ENCODE measurements around the gene HDAC4.

DNA sequence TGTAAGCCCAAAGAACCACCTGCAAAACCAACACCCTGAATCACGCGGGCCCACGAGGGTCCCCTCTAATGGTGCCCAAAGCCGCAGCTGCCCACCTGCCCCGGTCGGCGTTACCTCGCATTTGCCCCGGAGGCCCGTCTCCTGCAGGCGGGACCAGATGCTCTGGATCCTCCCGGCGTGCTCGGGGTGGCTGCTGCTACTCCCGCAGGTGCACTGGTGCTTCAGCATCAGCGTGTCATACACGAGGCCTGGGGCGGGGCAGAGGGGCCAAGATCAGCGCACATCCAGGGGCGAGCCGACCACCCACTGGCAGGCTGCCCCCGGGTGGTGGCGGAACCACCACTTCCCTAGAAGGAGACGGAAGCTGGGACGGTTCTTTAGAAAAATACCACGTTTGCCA lies 292.9 kb downstream of the HDAC4 start:
- TF ChIP-seq, protein P1, sequence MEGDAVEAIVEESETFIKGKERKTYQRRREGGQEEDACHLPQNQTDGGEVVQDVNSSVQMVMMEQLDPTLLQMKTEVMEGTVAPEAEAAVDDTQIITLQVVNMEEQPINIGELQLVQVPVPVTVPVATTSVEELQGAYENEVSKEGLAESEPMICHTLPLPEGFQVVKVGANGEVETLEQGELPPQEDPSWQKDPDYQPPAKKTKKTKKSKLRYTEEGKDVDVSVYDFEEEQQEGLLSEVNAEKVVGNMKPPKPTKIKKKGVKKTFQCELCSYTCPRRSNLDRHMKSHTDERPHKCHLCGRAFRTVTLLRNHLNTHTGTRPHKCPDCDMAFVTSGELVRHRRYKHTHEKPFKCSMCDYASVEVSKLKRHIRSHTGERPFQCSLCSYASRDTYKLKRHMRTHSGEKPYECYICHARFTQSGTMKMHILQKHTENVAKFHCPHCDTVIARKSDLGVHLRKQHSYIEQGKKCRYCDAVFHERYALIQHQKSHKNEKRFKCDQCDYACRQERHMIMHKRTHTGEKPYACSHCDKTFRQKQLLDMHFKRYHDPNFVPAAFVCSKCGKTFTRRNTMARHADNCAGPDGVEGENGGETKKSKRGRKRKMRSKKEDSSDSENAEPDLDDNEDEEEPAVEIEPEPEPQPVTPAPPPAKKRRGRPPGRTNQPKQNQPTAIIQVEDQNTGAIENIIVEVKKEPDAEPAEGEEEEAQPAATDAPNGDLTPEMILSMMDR (IDR thresholded peaks at IDR 0.05), result no peak
- no peak for TF ChIP-seq ZFX (IDR thresholded peaks at IDR 0.05; ENCODE audit: borderline replicate concordance)

Measured in 22Rv1 (cell line).